Left ventricle myocardium inferior (tissue), 1 donor: ENCODE data around the gene ITLN2. TPM values are rescaled to one million over a fixed set of nuclear protein-coding genes. Genes with fewer than 3 reads are reported as not detected.

Experiments used
- DNase-seq: peaks from one replicate; pipeline ENCODE4 v3.0.0-alpha.2; 2020
- H3K27ac ChIP-seq: fragments of 200-600 bp; replicated peaks from 2 replicates; pipeline ENCODE4 v1.8.0; 2021
- H3K27me3 ChIP-seq: fragments of 200-600 bp; 2 replicates; pipeline ENCODE4 v1.8.0; 2021; ENCODE audit warnings: low read depth
- H3K36me3 ChIP-seq: fragments of 200-600 bp; 2 replicates; pipeline ENCODE4 v1.8.0; 2021
- H3K4me1 ChIP-seq: fragments of 200-600 bp; 2 replicates; pipeline ENCODE4 v1.8.0; 2021
- H3K4me3 ChIP-seq: fragments of 200-600 bp; 2 replicates; pipeline ENCODE4 v1.8.0; 2021; ENCODE audit warnings: mild to moderate bottlenecking, moderate library complexity
- H3K9me3 ChIP-seq: fragments of 200-600 bp; replicated peaks from 2 replicates; pipeline ENCODE4 v1.8.0; 2021
- CTCF ChIP-seq: fragments of 200-600 bp; IDR thresholded peaks from 2 replicates; pipeline ENCODE4 v1.8.0; 2021; ENCODE audit warnings: antibody characterized with exemption, mild to moderate bottlenecking, borderline replicate concordance
- intact Hi-C: fragments of 100-400 bp; cut with micrococcal nuclease; formaldehyde crosslinking; loops from one replicate; pipeline ENCODE4 v1.11.0; 2022
- total RNA-seq: library from RNA; stranded (reverse); fragmentation: NEBNext Ultra II Directional; extraction: Animal tissue kit (Norgen Biotek cat#: 25700); gene quantifications from one replicate; pipeline ENCODE4 v1.2.1, GENCODE V29; 2021
- donor health status: DM: no; HTN: yes; CAD: no; lungs with severe emphysema.

ITLN2 gene
- total RNA-seq, 1 donor from 2014 or later, result 0.19 TPM

DNA sequence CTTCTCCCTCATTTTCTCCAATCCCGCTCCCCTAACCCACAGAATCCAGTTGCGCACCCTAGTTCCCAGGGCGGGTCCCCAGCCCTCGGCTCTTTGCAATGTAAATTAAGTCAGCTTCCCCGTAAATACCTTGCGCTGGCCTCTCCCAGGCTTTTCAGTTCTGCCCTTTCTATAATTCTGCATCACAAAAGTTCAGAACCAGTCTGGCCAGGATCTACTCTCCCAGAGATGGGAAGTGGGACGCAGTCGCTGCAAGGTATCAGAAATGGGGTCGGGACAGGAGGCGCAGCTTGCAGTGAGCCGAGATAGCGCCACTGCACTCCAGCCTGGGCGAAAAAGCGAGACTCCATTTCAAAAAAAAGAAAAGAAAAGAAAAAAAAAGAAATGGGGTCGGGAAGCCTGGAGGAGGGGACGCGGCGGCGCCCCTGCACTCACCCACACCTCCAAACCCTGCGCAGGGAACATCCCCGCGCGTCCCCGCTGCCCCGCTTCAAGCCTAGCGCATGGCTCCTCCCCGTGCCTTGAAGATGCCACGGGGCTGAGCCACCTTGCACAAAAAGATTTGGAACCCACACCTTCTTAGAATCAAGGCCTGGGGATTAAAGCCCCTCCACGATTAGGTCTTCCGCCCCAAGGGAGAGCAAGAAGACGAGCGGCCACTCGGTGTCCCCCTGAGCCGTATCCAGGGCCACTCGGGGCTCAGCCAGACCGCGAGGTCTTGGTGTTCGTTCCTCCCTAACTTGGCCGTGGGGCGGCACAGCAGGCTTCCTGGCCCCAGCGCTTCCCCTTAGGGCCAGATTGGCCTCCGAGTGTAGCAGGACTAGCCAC lies 27.2 kb upstream of the ITLN2 start:
- H3K4me1 ChIP-seq, result peaks cover 10% of the 10 kb centered on the region
- peak overlapping the region; percentile 50 for H3K4me3 ChIP-seq
- intact Hi-C loops, result no loop called here
- TF ChIP-seq CTCF, result no peak
- peaks cover 65% of the 10 kb centered on the region for H3K27me3 ChIP-seq
- DNase-seq, result no peak
- H3K9me3 ChIP-seq, result no peaks in the 10 kb centered on the region
- no peak overlapping the region for H3K27ac ChIP-seq
- H3K36me3 ChIP-seq, result no peaks in the 10 kb centered on the region

DNA sequence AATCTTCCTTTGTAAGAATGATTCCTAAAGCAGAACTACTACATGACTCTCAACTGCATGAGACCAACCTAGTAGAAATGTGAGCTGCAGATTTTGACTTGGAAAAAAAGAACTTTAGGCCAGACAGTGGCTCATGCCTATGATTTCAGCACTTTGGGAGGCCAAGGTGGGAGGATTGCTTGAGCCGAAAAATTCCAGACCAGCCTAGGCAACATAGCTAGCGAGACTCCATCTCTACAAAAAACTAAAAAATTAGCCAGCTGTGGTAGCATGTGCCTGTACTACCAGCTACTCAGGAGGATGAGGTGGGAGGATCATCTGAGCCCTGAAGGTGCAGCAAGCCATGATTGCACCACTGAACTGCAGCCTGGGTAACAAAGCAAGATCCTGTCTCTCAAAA lies 24.7 kb upstream of the ITLN2 start:
- H3K4me1 ChIP-seq, result peaks cover 10% of the 10 kb centered on the region
- peaks cover 83% of the 10 kb centered on the region for H3K27me3 ChIP-seq
- H3K9me3 ChIP-seq, result no peaks in the 10 kb centered on the region
- no peak overlapping the region for H3K4me3 ChIP-seq
- no peak for DNase-seq
- H3K36me3 ChIP-seq, result no peaks in the 10 kb centered on the region
- no peak overlapping the region for H3K27ac ChIP-seq
- TF ChIP-seq CTCF, result no peak
- intact Hi-C loops, result no loop called here

DNA sequence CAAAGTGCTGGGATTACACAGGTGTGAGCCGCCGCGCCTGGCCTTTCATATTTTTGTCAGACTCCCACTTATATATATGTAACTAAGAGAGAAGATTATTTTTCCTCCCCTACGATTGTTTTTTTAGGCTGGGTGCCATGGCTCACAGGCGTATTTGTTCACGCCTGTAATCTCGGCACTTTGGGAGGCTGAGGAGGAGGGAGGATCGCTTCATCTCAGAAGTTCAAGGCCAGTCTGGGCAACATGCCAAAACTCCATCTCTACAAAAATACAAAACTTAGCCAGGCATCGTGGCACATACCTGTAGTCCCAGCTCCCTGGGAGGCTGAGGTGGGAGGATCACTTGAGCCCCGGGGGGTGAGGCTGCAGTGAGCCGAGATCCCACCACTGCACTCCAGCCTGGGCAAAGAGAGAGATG lies 23.9 kb upstream of the ITLN2 start:
- H3K27ac ChIP-seq, result no peak overlapping the region
- peaks cover 10% of the 10 kb centered on the region for H3K4me1 ChIP-seq
- H3K36me3 ChIP-seq, result no peaks in the 10 kb centered on the region
- intact Hi-C loops, result no loop called here
- no peak for TF ChIP-seq CTCF
- peaks cover 79% of the 10 kb centered on the region for H3K27me3 ChIP-seq
- no peaks in the 10 kb centered on the region for H3K9me3 ChIP-seq
- no peak for DNase-seq
- H3K4me3 ChIP-seq, result no peak overlapping the region

DNA sequence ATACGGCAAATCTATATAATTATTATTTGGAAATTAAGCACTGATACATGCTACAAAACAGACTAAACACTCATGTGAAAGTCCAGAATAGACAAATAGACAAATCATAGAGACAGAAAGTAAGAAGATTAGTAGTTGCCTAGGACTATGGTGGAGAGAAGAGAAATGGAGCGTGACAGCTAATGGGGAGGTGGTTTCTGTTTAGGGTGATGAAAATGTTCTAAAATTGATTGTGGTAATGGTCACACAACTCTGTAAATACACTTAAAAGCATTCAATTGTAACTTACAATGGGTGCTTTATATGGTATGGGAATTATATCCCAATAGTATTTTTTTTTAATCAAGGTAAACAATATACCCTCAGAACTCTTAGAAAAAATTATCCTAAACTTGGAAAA lies 20.4 kb upstream of the ITLN2 start:
- no peak for DNase-seq
- TF ChIP-seq CTCF, result no peak
- Histone ChIP-seq H3K9me3 (no peaks in the 10 kb centered on the region), H3K27me3 (peaks cover 48% of the 10 kb centered on the region), H3K4me1 (no peaks in the 10 kb centered on the region), H3K27ac (no peak overlapping the region), H3K36me3 (no peaks in the 10 kb centered on the region), H3K4me3 (no peak overlapping the region)
- intact Hi-C loops, result no loop called here

DNA sequence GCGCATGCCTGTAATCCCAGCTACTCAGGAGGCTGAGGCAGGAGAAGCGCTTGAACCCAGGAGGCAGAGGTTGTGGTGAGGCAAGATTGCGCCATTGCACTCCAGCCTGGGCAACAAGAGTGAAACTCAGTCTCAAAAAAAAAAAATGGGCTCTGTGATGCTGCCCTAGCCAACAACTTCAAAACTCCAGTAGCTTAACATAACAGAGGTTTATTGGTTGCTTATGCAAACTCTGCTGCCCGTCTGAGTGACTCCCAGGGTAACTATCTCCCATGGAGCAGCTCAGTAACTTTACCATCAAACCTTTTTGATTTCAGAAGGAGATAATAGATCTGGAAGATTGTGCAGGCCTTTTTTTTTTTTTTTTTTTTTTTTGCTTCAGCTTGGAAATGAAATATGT lies 18.9 kb upstream of the ITLN2 start:
- H3K4me1 ChIP-seq, result no peaks in the 10 kb centered on the region
- TF ChIP-seq CTCF, result no peak
- H3K27ac ChIP-seq, result no peak overlapping the region
- DNase-seq, result no peak
- intact Hi-C loops, result no loop called here
- H3K27me3 ChIP-seq, result peaks cover 51% of the 10 kb centered on the region
- H3K9me3 ChIP-seq, result no peaks in the 10 kb centered on the region
- no peaks in the 10 kb centered on the region for H3K36me3 ChIP-seq
- H3K4me3 ChIP-seq, result no peak overlapping the region
